A549 (cell line): ENCODE data around the gene KCNAB3. TPM values are rescaled to one million over a fixed set of nuclear protein-coding genes. Genes with fewer than 3 reads are reported as not detected.
"Not testable (repeated sequence)": the region's sequence is repeated elsewhere in the genome, so short reads cannot be mapped to it uniquely, and the experiment has no call there.

Experiments
- ATAC-seq, 2 experiments: fragments of 200-7000 bp in 1 of 2; fragments of >200 bp in 1 of 2; cut with Nextera tagmentation in 1 of 2; cut with Tn5 transposase in 1 of 2; 3 replicates each; pipeline versions ENCODE4 v1.8.0 to v1.9.1; 2018 to 2020; ENCODE audit warnings: mild to moderate bottlenecking in 1 of 2, moderate library complexity in 1 of 2
- CTCF ChIA-PET: fragments of 300-600 bp; sonication (Branson Sonifier 250); formaldehyde crosslinking; extraction: SDS; loops from one replicate; lab custom pipeline; 2021; ENCODE audit warnings: antibody characterized with exemption, inconsistent platforms; lab: Yijun Ruan, JAX
- POLR2A ChIA-PET: fragments of 350-600 bp; formaldehyde crosslinking; extraction: SDS; loops from one replicate; lab custom pipeline; 2021; ENCODE audit warnings: antibody characterized with exemption, inconsistent platforms; lab: Yijun Ruan, JAX
- DNase-seq, 2 experiments: peaks; one replicate each; pipeline versions ENCODE4 v3.0.0 to v3.0.0-alpha.2; 2011 to 2016; ENCODE audit warnings: low read depth in 1 of 2, low spot score in 1 of 2
- FAIRE-seq: peaks from 2 replicates; lab custom pipeline; 2011; peaks lifted over from hg19 to GRCh38; lab: Jason Lieb, UNC
- H3K27ac ChIP-seq, 2 experiments: fragments of >200 bp; sonication (Bioruptor Twin); formaldehyde crosslinking; 3 replicates each; pipeline ENCODE4 v1.5.1; 2016 to 2017
- H3K4me1 ChIP-seq: fragments of >200 bp; sonication (Bioruptor Twin); formaldehyde crosslinking; 3 replicates; pipeline ENCODE4 v1.6.1; 2016
- H3K4me2 ChIP-seq: fragments of >200 bp; sonication (Bioruptor Twin); formaldehyde crosslinking; 3 replicates; pipeline ENCODE4 v1.6.1; 2016
- H3K4me3 ChIP-seq: fragments of >200 bp; sonication (Bioruptor Twin); formaldehyde crosslinking; 3 replicates; pipeline ENCODE4 v1.5.1; 2016
- H3K9me3 ChIP-seq: fragments of >200 bp; sonication (Bioruptor Twin); formaldehyde crosslinking; 3 replicates; pipeline ENCODE4 v1.6.1; 2016
- CBX8 ChIP-seq: fragments of 200-600 bp; sonication (generic); IDR thresholded peaks from 2 replicates; pipeline ENCODE4 v1.6.1; 2016
- CEBPB ChIP-seq, 2 experiments: fragments of >200 bp in 1 of 2; sonication (Bioruptor Twin) in 1 of 2; formaldehyde crosslinking in 1 of 2; IDR thresholded peaks; 2 replicates each; pipeline ENCODE4 v1.6.1; 2012 to 2016
- CHD2 ChIP-seq: fragments of 150-350 bp; IDR thresholded peaks from 2 replicates; pipeline ENCODE4 v1.6.1; 2014; ENCODE audit warnings: low read length; ENCODE audit not compliant: partially characterized antibody
- CTCF ChIP-seq: fragments of >200 bp; sonication (Bioruptor Twin); formaldehyde crosslinking; IDR thresholded peaks from 3 replicates; pipeline ENCODE4 v1.5.1; 2016
- ESRRA ChIP-seq: fragments of 150-350 bp; IDR thresholded peaks from 2 replicates; pipeline ENCODE4 v1.6.1; 2014; ENCODE audit warnings: mild to moderate bottlenecking, low read length, borderline replicate concordance
- FOSB ChIP-seq: fragments of 250-450 bp; sonication (Bioruptor Pico); IDR thresholded peaks from 2 replicates; pipeline ENCODE4 v1.5.0; 2020; ENCODE audit warnings: mild to moderate bottlenecking, moderate library complexity
- FOSL2 ChIP-seq, 2 experiments: fragments of 450-650 bp in 1 of 2; fragments of >200 bp in 1 of 2; sonication (Bioruptor Twin) in 1 of 2; formaldehyde crosslinking; IDR thresholded peaks; 2 replicates each; pipeline versions ENCODE4 v1.5.0 to v1.6.1; 2016 to 2020; ENCODE audit warnings: mild to moderate bottlenecking in 1 of 2, moderate library complexity in 1 of 2
- HDAC2 ChIP-seq: fragments of 200-600 bp; sonication (generic); IDR thresholded peaks from 2 replicates; pipeline ENCODE4 v1.6.1; 2016
- HOXB5 ChIP-seq: fragments of 250-450 bp; sonication (Bioruptor Pico); IDR thresholded peaks from 2 replicates; pipeline ENCODE4 v1.5.0; 2020; ENCODE audit warnings: mild to moderate bottlenecking, moderate library complexity
- JUN ChIP-seq, 2 experiments: fragments of >200 bp; sonication (Bioruptor Twin); formaldehyde crosslinking; IDR thresholded peaks; 2 replicates in 1 of 2; 3 replicates in 1 of 2; pipeline ENCODE4 v1.6.1; 2016 to 2017
- KDM5A ChIP-seq: fragments of 200-600 bp; sonication (generic); IDR thresholded peaks from 2 replicates; pipeline ENCODE4 v1.6.1; 2016; ENCODE audit warnings: antibody characterized with exemption, mild to moderate bottlenecking
- MAFK ChIP-seq: fragments of 450-650 bp; IDR thresholded peaks from 2 replicates; pipeline ENCODE4 v1.6.1; 2014; ENCODE audit not compliant: partially characterized antibody
- MAX ChIP-seq: IDR thresholded peaks from 2 replicates; pipeline ENCODE4 v1.6.1; 2012
- PHF8 ChIP-seq: fragments of 200-600 bp; sonication (generic); IDR thresholded peaks from 2 replicates; pipeline ENCODE4 v1.6.1; 2016; ENCODE audit warnings: low read depth, mild to moderate bottlenecking, antibody characterized with exemption, moderate library complexity, borderline replicate concordance
- RAD21 ChIP-seq, 2 experiments: fragments of >200 bp in 1 of 2; sonication (Bioruptor Twin) in 1 of 2; formaldehyde crosslinking in 1 of 2; IDR thresholded peaks in 1 of 2; conservative IDR thresholded peaks in 1 of 2; 2 replicates in 1 of 2; 3 replicates in 1 of 2; pipeline ENCODE4 v1.6.1; 2012 to 2018; ENCODE audit warnings: inconsistent platforms in 1 of 2
- RARB ChIP-seq: fragments of 250-450 bp; sonication (Bioruptor Pico); IDR thresholded peaks from 2 replicates; pipeline ENCODE4 v1.8.0; 2021; ENCODE audit warnings: mild to moderate bottlenecking, moderate library complexity
- TFCP2L1 ChIP-seq: fragments of 250-450 bp; sonication (Bioruptor Pico); IDR thresholded peaks from 2 replicates; pipeline ENCODE4 v1.5.0; 2021; ENCODE audit warnings: mild to moderate bottlenecking
- ZNF302 ChIP-seq: fragments of 250-450 bp; sonication (Bioruptor Pico); IDR thresholded peaks from 2 replicates; pipeline ENCODE4 v1.9.0; 2021; ENCODE audit warnings: inconsistent platforms, mild to moderate bottlenecking, moderate library complexity
- WGBS: methylation state at CpG from one replicate; pipeline ENCODE4 v1.1.6; 2017; ENCODE audit errors: missing lambda C conversion rate; 5-methylcytosine and 5-hydroxymethylcytosine counted together
- polyA plus RNA-seq, 4 experiments: library from polyadenylated mRNA; depleted of rRNA in 3 of 4; stranded (reverse); fragments of >200 nt; fragmentation: RNase III in 1 of 4; extraction: RNeasy Plus Mini Kit Qiagen cat#74134 plus additional on column Dnase treatment in 1 of 4; gene quantifications; 2 replicates in 3 of 4; 3 replicates in 1 of 4; pipeline ENCODE4 v1.2.3, GENCODE V29; 2011 to 2017
- TF ChIP-seq, protein P1 (sequence below): IDR thresholded peaks from 2 replicates; pipeline ENCODE4 v1.6.1; 2012

Gene KCNAB3
- polyA plus RNA-seq, 2 of the 4 experiments (the other 2 are of a cell fraction), result 2.7 to 3.2 TPM

DNA sequence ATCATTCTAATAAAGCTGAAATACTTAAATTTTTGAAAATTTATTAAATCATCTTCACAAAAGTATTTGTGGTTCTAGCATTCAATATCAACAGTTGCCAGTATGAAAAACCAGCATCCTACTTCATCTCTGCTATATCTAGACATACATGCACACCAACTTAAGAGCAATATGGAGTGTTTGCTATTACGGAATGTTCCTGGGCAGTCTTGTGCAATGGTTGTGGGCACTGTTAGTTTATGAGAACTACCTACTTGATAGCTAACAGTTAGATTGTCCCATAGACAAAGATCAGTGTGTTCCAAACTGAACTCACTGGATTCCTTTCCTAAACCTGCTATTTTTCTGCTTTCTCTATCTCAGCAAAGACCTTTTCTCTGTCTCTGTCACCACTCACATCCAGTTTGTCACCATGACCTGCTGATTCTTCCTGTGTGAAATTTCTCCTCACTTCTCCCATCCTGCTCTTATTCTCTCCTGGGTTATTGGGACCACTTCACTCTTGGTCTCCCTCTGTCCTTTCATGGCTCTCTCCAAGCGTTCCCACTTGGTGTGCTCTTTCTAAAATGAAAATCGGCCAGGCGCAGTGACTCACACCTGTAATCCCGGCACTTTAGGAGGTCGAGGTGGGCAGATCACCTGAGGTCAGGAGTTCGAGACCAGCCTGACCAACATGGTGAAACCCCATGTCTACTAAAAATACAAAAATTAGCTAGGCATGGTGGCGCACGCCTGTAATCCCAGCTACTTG, 30.0 kb upstream of the KCNAB3 start:
- peak; percentile 36 for FAIRE-seq
- WGBS, result 71% methylated on average over 9 of the region's 9 CpGs
- Histone ChIP-seq H3K4me3 (no peak overlapping the region), H3K27ac (peak overlapping the region in 1 of 2 experiments; percentile 23; a peak in 1 of 6 replicates), H3K4me2 (no peak overlapping the region), H3K4me1 (no peaks in the 10 kb centered on the region), H3K9me3 (no peaks in the 10 kb centered on the region)
- DNase-seq, result no peak
- POLR2A ChIA-PET, result no interaction called here
- CTCF ChIA-PET, result interaction anchor here (0.6 to 33.2 kb wide), 4 partner anchors 24 to 324 kb away, joined by 3 to 470 read pairs (median 4); no protein-coding TSS in a partner anchor
- TF ChIP-seq, protein P1, sequence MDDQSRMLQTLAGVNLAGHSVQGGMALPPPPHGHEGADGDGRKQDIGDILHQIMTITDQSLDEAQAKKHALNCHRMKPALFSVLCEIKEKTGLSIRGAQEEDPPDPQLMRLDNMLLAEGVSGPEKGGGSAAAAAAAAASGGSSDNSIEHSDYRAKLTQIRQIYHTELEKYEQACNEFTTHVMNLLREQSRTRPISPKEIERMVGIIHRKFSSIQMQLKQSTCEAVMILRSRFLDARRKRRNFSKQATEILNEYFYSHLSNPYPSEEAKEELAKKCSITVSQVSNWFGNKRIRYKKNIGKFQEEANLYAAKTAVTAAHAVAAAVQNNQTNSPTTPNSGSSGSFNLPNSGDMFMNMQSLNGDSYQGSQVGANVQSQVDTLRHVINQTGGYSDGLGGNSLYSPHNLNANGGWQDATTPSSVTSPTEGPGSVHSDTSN, result no peak
- no peak for TF ChIP-seq FOSL2 (IDR thresholded peaks at IDR 0.05)
- TF ChIP-seq FOSL2 (CRISPR knock-in tag; IDR thresholded peaks at IDR 0.05), result no peak
- no peak for TF ChIP-seq TFCP2L1
- no peak for TF ChIP-seq MAX
- no peak for TF ChIP-seq CEBPB (IDR thresholded peaks at IDR 0.05)
- no peak for TF ChIP-seq CTCF
- TF ChIP-seq CHD2, result no peak
- TF ChIP-seq ZNF302 (CRISPR knock-in tag), result no peak
- no peak for TF ChIP-seq CBX8
- TF ChIP-seq JUN (IDR thresholded peaks at IDR 0.05), result no peak
- no peak; a peak in 1 of 6 replicates for ATAC-seq

- peak; percentile 62 for TF ChIP-seq MAFK
- no peak for TF ChIP-seq HOXB5 (CRISPR knock-in tag)
- CTCF ChIA-PET, result interaction anchor here (0.6 to 33.2 kb wide), 5 partner anchors 14 to 85 kb away, joined by 3 to 470 read pairs (median 5); no protein-coding TSS in a partner anchor
- no peak for ATAC-seq
- POLR2A ChIA-PET, result no interaction called here
- H3K4me1 ChIP-seq, result no peaks in the 10 kb centered on the region
- no peak for DNase-seq
- H3K4me3 ChIP-seq, result no peak overlapping the region
- FAIRE-seq, result no peak
- no peak overlapping the region for H3K27ac ChIP-seq
- H3K4me2 ChIP-seq, result no peak overlapping the region
- H3K9me3 ChIP-seq, result no peaks in the 10 kb centered on the region
- WGBS, result 82% methylated on average over 11 of the region's 11 CpGs
Observed at GRCh38 chr17:7956228-7956965, 26.7 kb upstream of the KCNAB3 start.

- TF ChIP-seq HDAC2 (no peak), RAD21 (conservative IDR thresholded peaks at IDR 0.05 in 1 of 2, IDR thresholded peaks at IDR 0.05 in 1 of 2) (no peak), RARB (CRISPR knock-in tag) (no peak), FOSB (CRISPR knock-in tag) (no peak), KDM5A (no peak), PHF8 (no peak), HOXB5 (CRISPR knock-in tag) (no peak), ESRRA (no peak)
- FAIRE-seq (peak; percentile 68), ATAC-seq (no peak), DNase-seq (no peak)
- ChIA-PET CTCF (interaction anchor here (0.6 to 33.2 kb wide), 7 partner anchors 15 to 86 kb away, joined by 3 to 470 read pairs (median 5); no protein-coding TSS in a partner anchor), POLR2A (no interaction called here)
- 85% methylated on average over 13 of the region's 13 CpGs for WGBS
- H3K4me1 ChIP-seq, result no peaks in the 10 kb centered on the region
- no peak overlapping the region for H3K4me2 ChIP-seq
- no peak overlapping the region for H3K4me3 ChIP-seq
- no peaks in the 10 kb centered on the region for H3K9me3 ChIP-seq
- no peak overlapping the region for H3K27ac ChIP-seq
Observed at GRCh38 chr17:7955414-7956227, 26.0 kb upstream of the KCNAB3 start.

- H3K9me3 ChIP-seq, H3K4me3 ChIP-seq, H3K4me1 ChIP-seq, POLR2A ChIA-PET, DNase-seq, H3K4me2 ChIP-seq, H3K27ac ChIP-seq, FAIRE-seq, ATAC-seq: not testable (repeated sequence)
- WGBS, result 92% methylated on average over 13 of the region's 13 CpGs
- CTCF ChIA-PET, result interaction anchor here (0.9 to 33.2 kb wide), 5 partner anchors 9 to 88 kb away, joined by 3 to 470 read pairs (median 3); no protein-coding TSS in a partner anchor
Observed at GRCh38 chr17:7953266-7953665, 23.6 kb upstream of the KCNAB3 start.
